Right ventricle myocardium inferior (tissue), 1 donor: ENCODE results near the gene RRP1. TPM values are rescaled to one million over a fixed set of nuclear protein-coding genes. Genes with fewer than 3 reads are reported as not detected.

Experiments used
- ATAC-seq: fragments of 200-7000 bp; cut with Tn5 transposase; one replicate; pipeline ENCODE4 v1.9.1; 2020; ENCODE audit warnings: mild to moderate bottlenecking, moderate library complexity
- DNase-seq: peaks from one replicate; pipeline ENCODE4 v3.0.0; 2021; ENCODE audit errors: missing footprints
- intact Hi-C: fragments of 100-400 bp; cut with DNase I; formaldehyde crosslinking; loops from one replicate; pipeline ENCODE4 v1.11.0; 2022
- total RNA-seq: library from RNA; stranded (reverse); fragmentation: NEBNext Ultra II Directional; extraction: Animal tissue kit (Norgen Biotek cat#: 25700); gene quantifications from one replicate; pipeline ENCODE4 v1.2.1, GENCODE V29; 2021
- donor health status: DM: no; HTN: yes; CAD: no; lungs with severe emphysema.

Gene RRP1
- total RNA-seq, 1 donor from 2014 or later, result 10.1 TPM

DNA sequence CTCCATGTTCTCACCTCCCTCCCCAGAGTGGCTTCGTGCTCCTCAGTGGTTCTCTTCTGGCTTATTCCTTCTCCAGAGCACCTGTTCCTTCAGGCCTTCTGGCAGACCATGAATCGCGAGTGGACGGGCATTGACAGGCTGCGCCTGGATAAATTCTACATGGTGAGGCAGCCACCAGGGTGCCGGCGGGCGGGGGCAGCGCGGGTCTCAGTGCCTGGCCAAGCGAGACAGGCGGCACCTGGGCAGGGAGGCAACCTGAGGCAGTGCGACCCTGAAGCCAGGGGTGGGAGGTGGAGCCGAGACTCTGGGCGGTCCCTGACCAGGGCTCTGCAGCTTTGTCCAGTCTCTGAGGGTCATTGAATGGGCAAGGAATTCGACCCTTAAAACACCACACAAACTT lies 3.9 kb downstream of the RRP1 start:
- no peak for ATAC-seq
- peak; percentile 50 for DNase-seq
- intact Hi-C loops, result no loop called here

DNA sequence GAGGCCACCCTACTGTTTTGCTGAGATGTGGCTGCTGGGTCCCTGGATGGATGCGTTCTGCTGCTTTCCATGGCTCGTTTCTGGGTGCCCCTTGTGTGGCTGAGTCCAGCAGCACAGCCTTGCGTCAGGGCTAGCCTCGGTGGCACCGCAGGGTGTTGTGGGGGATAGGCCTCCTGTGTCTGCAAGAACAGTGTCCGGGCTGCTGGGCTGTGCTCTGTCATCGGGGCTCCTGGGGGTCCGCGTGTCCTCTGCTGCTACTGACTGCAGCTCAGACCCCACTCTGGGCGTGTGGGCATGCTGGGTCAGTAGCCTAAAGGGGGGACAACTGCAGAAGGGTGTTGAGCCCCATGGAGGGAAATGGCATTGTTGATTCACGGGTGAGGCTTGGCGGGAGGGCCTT lies 4.9 kb downstream of the RRP1 start:
- peak; percentile 44 for DNase-seq
- ATAC-seq, result no peak
- intact Hi-C loops, result no loop called here

DNA sequence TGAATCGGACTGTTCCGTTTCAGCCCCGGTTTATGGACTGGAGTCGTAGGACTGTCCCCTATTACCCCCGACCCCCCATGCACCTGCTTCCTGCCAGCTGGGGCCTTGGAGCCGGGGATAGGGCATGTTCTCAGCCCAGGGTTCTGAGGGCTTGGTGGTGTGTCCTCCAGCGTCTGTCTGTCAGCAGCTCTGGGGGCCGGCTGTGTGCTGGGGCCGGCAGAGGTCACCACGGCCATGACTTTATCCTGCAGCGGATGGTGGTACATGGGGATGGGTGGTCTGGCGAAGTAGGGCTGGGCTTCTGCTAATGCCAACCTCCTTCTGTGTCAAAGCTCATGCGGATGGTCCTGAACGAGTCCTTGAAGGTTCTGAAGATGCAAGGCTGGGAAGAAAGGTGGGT lies 5.5 kb downstream of the RRP1 start:
- ATAC-seq (no peak), DNase-seq (peak; percentile 30)
- intact Hi-C loops, result no loop called here

DNA sequence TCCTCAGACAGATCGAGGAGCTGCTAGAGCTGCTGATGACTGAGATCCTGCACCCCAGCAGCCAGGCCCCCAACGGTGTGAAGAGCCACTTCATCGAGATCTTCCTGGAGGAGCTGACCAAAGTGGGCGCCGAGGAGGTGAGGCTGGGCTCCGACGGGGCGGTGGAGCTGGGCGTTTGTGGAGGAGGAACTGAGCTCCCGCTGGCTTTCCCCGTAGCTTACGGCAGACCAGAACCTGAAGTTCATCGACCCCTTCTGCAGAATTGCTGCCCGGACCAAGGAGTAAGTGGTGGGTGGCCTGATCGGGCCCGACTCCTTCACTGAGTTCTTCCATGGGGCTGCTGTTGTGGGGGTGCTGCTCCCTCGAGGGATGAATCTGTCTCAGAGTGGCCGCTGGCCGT lies 8.0 kb downstream of the RRP1 start:
- no peak for ATAC-seq
- intact Hi-C loops, result no loop called here
- DNase-seq, result peak; percentile 49

DNA sequence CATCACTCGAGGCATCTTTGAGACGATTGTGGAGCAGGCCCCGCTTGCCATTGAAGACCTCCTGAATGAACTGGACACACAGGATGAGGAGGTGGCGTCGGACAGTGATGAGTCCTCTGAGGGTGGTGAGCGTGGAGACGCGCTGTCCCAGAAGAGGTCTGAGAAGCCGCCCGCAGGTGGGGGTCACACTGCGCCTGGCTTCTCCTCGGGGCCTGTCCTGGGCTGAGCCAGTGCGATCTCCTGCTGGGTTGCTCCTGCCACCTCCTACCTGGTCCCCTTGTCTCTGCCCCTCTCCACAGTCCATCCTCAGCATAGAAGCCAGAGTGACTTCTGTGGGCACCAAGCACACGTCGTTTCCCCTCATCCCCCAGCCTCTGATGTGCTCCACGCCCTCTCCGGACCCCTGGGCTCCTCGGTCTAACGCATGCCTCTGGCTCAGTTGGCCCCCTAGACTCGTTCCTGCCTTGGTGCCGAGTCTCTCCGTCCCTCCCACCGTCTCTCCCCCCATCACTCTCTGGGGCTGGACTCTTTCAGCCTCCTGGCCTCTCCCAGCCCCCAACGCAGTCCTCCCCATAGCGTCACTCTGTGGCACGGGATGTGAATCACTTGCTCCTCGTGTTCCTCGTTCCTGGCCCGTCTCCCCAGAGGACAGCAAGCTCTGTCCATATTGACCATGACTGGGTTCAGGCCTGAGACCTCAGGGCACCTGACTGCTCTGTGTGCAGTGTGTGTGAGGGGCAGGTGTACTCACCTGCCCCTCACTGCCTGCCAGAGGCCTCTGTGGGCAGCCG lies 8.7 kb downstream of the RRP1 start:
- peak; percentile 14 for DNase-seq
- intact Hi-C loops, result no loop called here
- no peak for ATAC-seq

DNA sequence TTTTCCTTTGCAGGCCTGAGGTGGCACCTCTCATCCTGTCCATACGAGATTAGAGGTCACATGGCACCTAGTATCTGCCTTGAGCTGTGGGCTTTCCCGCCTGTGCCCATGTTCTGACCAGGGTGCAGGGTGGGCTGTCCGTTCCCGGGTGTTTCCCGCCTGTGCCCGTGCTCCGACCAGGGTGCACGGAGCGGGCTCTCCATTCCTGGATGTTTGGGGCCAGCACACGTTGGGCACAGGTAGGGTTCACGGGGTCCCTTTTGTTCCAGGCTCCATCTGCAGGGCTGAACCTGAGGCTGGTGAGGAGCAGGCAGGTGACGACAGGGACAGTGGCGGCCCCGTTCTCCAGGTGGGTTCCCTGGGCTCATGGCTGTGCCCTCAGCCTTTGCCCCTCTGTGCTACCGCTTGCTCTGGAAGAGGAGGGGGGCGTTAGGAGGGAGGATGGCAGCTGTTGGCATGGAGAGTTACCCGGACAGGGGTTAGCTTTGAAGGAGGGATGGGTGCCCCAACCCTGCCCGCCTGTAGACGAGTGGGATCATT lies 10.0 kb downstream of the RRP1 start:
- ATAC-seq, result no peak
- peak; percentile 11 for DNase-seq
- intact Hi-C loops, result no loop called here

DNA sequence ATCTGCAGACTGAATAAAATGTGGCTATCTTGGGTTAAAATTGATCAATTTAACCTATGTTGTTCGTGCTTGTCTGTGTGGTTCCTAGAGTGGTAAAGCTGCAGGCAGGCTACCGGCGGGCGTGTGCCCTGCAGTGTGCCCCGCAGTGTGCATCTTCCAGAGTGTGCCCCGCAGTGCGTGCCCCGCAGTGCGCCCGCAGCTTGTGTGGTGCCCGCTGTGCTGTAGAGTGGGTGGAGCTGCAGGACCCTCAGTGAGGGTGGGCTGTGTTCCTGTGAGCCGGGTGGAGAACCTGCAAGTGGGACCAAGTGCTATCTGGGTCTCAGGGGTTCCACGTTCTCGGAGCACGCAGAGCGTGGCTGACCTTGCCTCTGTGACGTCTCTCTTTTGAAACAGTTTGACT lies 10.7 kb downstream of the RRP1 start:
- intact Hi-C loops, result no loop called here
- DNase-seq (peak; percentile 23), ATAC-seq (no peak)

DNA sequence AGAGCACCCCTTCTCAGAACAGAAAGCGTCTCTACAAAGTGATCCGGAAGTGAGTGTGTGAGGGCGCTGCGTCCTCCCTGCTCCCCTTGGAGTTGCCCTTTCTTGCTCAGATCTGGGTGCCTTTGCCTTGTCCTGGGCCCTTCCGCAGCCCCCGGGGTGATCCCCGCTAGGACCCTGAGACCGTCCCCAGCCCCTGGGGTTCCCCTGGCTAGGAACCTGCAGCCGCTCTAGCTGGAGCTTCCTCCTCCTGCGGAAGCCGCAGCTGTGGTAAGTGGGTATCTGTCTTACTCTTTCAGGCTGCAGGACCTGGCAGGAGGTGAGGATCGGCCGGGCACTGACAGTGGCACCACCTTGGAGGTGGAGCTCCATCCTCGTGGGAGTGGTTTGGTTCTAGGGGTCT lies 11.2 kb downstream of the RRP1 start:
- no peak for ATAC-seq
- intact Hi-C loops, result no loop called here
- DNase-seq, result peak; percentile 28

DNA sequence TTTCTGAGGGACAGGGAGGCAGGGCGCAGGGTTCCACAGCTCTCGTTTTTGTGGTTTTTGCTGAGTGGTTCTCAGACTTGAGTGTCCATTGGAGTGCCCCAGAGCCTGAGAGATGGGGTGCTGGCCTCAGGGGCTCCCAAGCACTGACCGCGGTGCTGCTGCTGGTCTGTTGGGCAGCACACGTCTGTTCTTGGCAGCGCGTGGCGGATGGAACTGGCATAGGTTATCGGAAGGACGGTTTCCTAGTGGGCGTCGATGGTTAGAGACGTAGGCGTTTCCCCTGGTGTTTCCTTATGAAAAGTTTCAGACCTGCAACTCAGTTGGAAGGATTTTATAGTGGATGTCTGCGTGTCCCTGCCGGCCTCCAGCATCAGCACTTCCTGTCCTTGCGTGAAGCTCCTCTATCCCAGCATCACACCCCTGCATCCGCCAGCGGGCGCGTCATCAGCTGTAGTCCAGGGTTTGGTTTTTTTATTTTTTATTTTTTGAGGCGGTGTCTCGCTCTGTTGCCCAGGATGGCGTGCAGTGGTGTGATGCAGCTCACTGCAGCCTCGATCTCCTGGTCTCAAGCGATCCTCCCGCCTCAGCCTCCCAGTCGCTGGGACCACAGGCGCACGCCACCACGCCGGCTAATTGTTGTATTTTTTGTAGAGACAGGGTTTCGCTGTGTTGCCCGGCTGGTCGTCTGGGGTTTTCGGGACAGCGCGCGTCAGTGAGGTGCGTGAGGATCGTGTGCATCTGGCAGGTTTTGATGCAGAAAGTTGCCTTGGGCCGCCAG lies 11.8 kb downstream of the RRP1 start:
- DNase-seq (peak; percentile 43), ATAC-seq (no peak)
- intact Hi-C loops, result no loop called here

DNA sequence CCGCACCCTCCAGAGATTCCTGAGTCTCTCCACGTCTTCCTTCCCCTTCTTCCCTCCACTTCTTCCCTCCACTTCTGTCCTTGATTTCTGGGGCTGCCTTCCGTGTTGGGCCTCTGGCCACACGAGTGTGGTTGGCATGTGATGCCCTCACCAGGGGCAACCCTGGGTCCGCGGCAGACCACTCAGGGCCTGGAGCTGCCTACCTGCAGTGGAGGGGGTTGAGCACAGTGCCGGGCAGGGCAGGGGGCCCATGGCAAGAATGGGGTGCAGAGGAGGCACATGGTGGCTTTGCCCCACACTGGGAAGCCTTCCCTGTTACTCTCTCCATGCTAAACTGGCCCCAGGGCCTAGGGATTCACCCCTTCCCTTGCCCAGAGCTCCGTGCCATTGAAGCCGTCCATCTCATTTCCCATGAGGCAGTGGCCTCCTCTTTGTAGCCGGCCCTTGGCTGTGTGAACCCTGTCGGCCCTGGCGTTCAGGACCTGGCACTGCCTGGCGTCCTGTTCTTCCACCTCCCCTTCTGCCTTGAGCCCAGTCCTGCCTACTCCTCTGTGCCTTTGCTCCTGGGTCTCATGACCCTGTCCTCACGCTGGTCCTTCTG lies 13.4 kb downstream of the RRP1 start:
- peak; percentile 61 for DNase-seq
- ATAC-seq, result no peak
- intact Hi-C loops, result no loop called here

DNA sequence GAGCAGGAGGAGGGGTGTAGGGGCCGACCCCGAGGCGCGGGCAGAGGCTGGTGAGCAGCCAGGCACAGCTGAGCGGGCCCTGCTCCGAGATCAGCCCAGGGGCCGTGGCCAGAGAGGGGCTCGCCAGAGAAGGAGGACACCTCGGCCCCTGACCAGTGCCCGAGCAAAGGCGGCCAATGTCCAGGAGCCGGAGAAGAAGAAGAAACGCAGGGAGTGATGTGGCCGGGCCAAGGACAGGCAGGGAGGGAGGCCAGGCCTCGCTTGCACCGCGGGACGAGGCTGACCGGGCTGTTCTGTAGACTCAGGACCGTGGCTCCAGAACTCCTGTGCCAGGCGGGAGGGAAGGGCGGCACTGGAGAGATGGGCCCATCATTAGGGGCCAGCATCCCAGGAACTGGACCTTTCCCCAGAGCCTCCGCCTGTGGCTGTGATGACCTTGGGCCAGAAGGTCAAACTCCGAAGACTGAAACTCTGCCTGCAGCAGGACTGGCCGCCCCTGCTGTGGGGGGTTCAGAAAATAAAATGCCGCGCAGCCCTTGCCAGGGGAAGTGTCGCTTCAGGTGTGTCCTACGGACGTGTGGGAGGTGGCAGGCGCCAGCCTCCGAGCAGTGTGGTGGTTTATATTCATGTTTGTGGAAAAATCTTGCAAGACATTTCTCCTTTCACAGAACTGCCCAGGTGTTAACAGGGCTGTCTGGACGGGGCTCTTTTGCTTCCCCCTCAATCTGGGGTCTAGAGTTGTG lies 14.4 kb downstream of the RRP1 start:
- intact Hi-C loops, result no loop called here
- peak; percentile 69 for DNase-seq
- ATAC-seq, result no peak

DNA sequence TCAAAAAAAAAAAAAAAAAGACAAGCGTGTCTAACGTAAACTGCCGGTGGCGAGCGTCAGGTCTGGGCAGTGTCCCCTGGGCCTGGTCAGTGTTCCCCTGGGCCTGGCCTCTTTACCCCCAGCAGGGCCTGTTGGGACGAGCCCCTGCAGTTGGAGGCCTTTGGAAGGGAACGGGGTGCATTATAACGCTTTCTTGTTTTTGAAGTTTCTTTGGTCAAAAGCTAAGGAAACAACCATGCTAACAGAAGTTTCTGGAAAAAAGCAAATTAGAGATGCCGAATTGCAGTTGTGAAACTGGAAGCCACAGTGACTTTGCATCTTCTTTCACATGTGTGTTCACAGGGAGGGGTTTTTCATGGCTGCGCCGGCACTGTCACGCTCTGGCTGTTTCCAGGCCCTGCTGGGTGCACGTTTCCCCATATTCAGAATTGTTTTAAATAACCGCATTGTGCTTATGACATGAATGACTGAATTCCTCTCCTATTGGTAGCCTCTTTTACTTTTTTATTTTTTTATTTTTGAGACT lies 16.0 kb downstream of the RRP1 start:
- ATAC-seq (no peak), DNase-seq (peak; percentile 74)
- intact Hi-C loops, result no loop called here

DNA sequence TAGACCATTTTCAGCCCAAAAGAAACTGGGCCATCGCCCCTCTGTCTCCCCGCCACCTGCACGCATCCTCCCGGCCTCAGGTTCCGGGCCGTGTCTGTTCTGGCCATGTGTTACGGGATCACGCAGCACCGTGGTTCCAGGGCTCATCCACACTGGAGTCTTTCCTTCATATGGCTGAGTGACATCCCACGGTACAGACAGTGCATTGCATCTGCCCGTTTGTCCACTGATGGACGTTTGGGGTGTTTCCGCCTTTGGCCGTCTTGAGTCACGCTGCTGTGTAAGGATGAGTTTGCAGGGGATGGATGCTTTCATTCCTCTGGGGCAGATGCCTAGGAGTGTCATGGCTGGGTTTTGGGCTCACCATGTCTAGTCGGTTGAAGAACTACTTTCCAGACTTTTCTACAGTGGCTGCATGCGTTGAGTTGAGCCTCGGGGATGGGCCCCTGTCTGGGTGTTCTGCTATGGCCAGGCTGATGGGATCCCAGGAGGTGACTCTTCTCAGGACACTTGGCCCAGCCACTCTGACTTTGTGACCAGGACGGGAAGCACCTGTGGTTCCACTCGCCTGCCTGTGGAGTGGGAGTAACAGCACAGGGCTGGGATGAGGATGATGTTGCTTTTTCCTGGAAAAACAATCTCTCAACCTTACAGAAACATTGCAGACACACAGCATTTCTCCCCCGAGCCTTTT lies 16.8 kb downstream of the RRP1 start:
- ATAC-seq, result no peak
- peak; percentile 58 for DNase-seq
- intact Hi-C loops, result no loop called here

DNA sequence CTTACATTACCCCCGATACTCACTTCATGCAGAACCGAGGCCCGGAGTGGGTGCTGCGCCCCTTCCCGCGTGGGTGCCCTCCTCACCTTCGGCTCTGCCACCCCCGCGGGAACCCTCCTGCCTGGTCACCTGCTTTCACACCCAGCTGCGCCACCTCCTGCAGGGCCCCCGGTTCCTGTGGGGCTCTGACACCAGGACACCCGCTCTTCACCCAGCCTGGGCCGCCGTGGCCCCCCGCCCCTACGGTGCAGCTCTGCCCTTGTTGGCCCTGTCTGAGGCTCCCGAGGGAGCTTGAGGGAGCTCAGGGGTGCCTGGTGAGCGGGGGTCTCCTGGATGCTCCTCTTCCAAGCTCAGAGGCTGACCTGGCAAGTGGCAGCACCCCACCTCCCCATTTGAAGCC lies 19.0 kb downstream of the RRP1 start:
- DNase-seq, result peak; percentile 59
- intact Hi-C loops, result no loop called here
- no peak for ATAC-seq

DNA sequence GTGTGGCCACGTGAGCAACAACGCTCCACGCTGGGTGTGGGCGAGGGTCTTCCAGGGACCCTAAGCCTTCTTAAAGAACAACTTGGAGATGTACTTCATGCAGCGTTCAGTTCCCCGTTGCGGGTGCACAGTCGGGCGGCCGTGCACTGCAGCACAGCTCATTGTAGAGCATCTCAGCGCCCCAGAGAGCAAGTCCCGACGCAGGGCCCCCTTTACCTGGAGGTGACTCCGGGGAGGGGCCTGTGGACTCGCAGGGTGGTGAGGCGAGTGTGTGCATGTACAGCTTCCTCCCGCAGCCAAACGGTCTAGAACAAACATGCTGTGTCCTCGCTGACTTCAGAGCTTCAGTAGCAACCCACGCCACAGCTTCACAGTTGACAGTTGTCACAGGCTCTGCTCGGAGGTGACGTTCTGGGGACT lies 19.5 kb downstream of the RRP1 start:
- ATAC-seq (no peak), DNase-seq (peak; percentile 56)
- intact Hi-C loops, result no loop called here

DNA sequence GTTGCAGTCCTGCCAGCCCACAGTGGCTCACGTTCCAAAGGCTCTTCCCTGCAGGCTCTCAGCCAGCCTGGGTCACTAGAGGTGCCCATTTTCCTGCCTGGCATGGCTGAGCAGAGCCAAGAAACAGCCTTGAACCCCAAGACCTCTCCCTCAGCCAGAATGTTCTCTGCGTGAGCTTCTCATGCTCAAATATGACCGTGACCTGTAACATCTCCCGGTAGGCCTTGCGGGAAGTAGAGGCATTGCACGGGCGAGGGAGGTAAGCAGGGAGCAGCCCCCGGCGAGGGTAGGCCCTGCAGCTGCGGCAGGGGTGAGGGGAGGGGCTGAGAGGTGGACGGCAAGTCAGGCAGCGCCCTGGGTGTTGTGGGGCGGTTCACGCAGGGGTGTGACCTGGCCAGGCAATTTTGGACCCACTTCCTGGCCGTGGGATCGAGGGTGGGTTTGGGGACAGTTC lies 20.0 kb downstream of the RRP1 start:
- intact Hi-C loops, result no loop called here
- no peak for ATAC-seq

DNA sequence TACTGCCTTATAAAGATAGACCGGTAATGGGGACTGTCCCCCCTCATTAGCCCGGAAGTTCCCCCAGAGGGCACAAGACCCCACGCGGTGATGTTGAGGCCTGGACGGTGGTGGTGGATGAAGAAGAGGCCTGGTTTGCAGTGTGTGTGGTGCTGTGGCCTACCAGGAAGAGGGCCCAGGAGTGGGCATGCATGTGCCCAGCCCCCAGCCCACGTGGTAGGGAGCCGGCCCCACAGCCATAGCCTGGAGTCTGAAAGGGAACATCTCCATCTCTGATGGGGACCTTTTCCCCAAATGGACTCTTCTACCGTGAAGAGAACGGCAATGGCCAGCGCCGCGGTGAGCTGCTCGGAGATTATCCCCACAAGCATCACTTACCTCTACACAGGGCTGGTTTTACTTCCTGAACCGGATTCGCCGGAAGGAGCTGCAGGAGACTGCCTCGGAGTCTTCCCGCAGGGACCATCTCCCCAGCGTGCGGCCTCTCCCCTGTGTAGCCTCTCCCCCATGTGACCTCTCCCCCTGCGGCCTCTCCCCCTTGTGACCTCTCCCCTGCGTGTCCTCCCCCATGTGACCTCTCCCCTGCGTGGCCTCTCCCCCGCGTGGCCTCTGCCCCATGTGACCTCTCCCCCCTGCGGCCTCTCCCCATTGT lies 20.6 kb downstream of the RRP1 start:
- no peak for ATAC-seq

More for the DNA sequence above, 20.0 kb downstream of the RRP1 start:
- no peak for DNase-seq

More for the DNA sequence above, 20.6 kb downstream of the RRP1 start:
- intact Hi-C loops, result loop anchor here (1.0 kb wide), 1 partner anchor 165 kb away; no protein-coding TSS in a partner anchor
- DNase-seq, result no peak
